HUES64 (cell line): ENCODE results near the gene PNMA3.
"Not testable (repeated sequence)": the region's sequence is repeated elsewhere in the genome, so short reads cannot be mapped to it uniquely, and the experiment has no call there.

Experiments used
- H3K27ac ChIP-seq: 2 replicates; pipeline ENCODE4 v1.7.0; 2013; ENCODE audit warnings: low read depth, low read length, inconsistent platforms
- H3K27me3 ChIP-seq: 2 replicates; pipeline ENCODE4 v1.6.1; 2013; ENCODE audit warnings: mild to moderate bottlenecking, low read length; ENCODE audit not compliant: insufficient read depth
- H3K36me3 ChIP-seq: 2 replicates; pipeline ENCODE4 v1.6.1; 2013; ENCODE audit warnings: mild to moderate bottlenecking, low read length; ENCODE audit not compliant: insufficient read depth
- H3K4me1 ChIP-seq: 2 replicates; pipeline ENCODE4 v1.6.1; 2013; ENCODE audit warnings: mild to moderate bottlenecking, low read length, moderate library complexity; ENCODE audit not compliant: insufficient read depth
- H3K4me3 ChIP-seq: 2 replicates; pipeline ENCODE4 v1.5.1; 2013; ENCODE audit warnings: mild to moderate bottlenecking, low read length, moderate library complexity
- H3K9ac ChIP-seq: 2 replicates; pipeline ENCODE4 v1.6.1; 2013; ENCODE audit warnings: mild to moderate bottlenecking, low read depth, low read length
- H3K9me3 ChIP-seq: 2 replicates; pipeline ENCODE4 v1.6.1; 2013; ENCODE audit warnings: low read depth, low read length; ENCODE audit not compliant: insufficient read depth
- WGBS: fragments of 150-250, 120-280 bp; methylation state at CpG from one replicate; pipeline ENCODE4 v1.1.7; 2013; ENCODE audit warnings: missing lambda C conversion rate; 5-methylcytosine and 5-hydroxymethylcytosine counted together

Gene PNMA3

DNA sequence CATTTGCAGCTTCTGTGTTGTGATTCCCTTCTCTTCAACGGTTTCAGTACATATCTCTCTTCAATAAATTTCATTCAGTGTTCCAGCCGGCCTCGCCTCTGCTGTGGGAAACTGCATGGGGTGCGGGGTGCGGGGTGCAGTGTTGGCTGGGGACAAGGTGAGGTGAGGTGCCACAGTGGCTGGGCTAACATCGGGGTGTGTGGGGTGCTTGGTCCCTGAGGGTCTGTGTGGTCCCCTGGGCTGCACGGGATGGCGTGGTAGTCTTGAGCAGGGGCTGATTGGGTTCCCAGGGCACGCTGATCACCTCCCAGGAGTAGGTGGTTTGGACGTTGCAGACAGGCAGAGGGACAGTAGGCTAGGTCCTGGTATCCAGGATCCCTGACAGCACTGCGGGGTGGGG, 18.7 kb downstream of the PNMA3 start:
- no peaks in the 10 kb centered on the region for H3K36me3 ChIP-seq
- H3K27ac ChIP-seq: no peak overlapping the region
- H3K27me3 ChIP-seq: no peaks in the 10 kb centered on the region
- no peaks in the 10 kb centered on the region for H3K9me3 ChIP-seq
- no peak overlapping the region for H3K9ac ChIP-seq
- WGBS: 93% methylated on average over 10 of the region's 11 CpGs
- no peak overlapping the region for H3K4me3 ChIP-seq
- no peaks in the 10 kb centered on the region for H3K4me1 ChIP-seq

- no peak overlapping the region for H3K27ac ChIP-seq
- no peaks in the 10 kb centered on the region for H3K9me3 ChIP-seq
- H3K4me3 ChIP-seq: no peak overlapping the region
- H3K27me3 ChIP-seq: no peaks in the 10 kb centered on the region
- H3K36me3 ChIP-seq: no peaks in the 10 kb centered on the region
- no peaks in the 10 kb centered on the region for H3K4me1 ChIP-seq
- H3K9ac ChIP-seq: no peak overlapping the region
- 90% methylated on average over 7 of the region's 14 CpGs for WGBS
These were observed 19.1 kb downstream of the PNMA3 start for GRCh38 chrX:153075366-153075765.

DNA sequence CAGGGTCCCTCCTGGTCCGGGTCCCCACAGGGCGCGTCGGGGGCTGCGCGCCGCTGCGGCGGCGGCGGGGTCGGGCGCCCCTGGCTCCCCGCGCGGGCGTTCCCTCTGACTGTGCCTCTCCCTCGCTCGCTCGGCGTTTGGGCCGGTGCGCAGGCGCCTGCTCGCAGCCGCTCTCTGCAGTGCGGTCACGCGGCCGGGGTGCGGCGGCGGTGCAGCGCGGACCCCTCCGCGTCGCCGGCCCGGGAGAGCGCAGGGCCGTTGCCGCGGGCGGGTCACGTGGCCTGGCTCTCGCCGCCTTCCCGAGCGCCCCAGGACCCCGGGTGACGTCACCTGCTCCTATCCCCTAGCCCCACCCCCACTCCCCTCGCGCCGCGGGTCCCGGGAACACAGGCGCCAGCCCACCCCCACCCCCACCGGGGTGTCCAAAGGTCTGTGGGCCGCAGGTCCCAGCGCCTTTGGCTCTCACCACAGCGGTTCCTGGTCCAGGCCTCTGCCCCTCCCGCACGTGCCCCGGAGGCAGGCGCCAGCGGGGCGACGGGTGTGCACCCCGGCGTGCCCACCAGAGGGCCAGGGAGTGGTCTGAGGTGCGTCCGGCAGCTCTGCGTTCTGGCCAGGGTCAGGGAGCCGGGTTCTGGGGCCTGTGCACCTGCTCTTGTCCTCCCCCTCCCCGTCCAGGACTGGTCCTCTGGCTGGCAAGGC, 21.3 kb downstream of the PNMA3 start:
- no CpG with 5 or more reads among the region's 76 CpGs for WGBS
- not testable (repeated sequence) for H3K27me3 ChIP-seq, H3K36me3 ChIP-seq, H3K9me3 ChIP-seq, H3K27ac ChIP-seq, H3K9ac ChIP-seq, H3K4me3 ChIP-seq, H3K4me1 ChIP-seq

- WGBS: 100% methylated on average over 3 of the region's 23 CpGs
- not testable (repeated sequence) for H3K4me3 ChIP-seq, H3K9me3 ChIP-seq, H3K4me1 ChIP-seq, H3K9ac ChIP-seq, H3K36me3 ChIP-seq, H3K27ac ChIP-seq, H3K27me3 ChIP-seq
These were observed 27.1 kb downstream of the PNMA3 start for GRCh38 chrX:153083238-153083923.

- H3K4me3 ChIP-seq: no peak overlapping the region
- no peak overlapping the region for H3K27ac ChIP-seq
- no peaks in the 10 kb centered on the region for H3K27me3 ChIP-seq
- no peak overlapping the region for H3K9ac ChIP-seq
- no peaks in the 10 kb centered on the region for H3K4me1 ChIP-seq
- no peaks in the 10 kb centered on the region for H3K36me3 ChIP-seq
- H3K9me3 ChIP-seq: no peaks in the 10 kb centered on the region
- 90% methylated on average over 3 of the region's 3 CpGs for WGBS
These were observed 46.1 kb downstream of the PNMA3 start for GRCh38 chrX:153102418-153102817.

DNA sequence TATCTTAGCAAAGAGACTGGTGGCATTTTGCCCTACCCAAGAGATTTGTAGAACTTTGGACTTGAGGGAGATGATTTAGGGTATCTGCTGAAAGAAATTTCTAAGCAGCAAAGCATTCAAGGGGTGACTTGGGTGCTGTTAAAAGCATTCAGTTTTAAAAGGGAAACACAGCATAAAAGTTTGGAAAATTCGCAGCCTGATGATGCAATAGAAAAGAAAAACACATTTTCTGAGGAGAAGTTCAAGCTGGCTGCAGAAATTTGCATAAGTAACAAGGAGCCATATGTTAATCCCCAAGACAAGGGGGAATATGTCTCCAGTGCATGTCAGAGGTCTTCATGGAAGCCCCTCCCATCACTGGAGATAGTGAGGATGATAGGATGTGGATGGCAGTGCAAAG, 48.7 kb downstream of the PNMA3 start:
- 93% methylated on average over 1 of the region's 1 CpG for WGBS
- H3K9ac ChIP-seq, H3K9me3 ChIP-seq, H3K4me3 ChIP-seq, H3K36me3 ChIP-seq, H3K4me1 ChIP-seq, H3K27me3 ChIP-seq, H3K27ac ChIP-seq: not testable (repeated sequence)

- no CpG with 5 or more reads among the region's 12 CpGs for WGBS
- H3K4me3 ChIP-seq, H3K27ac ChIP-seq, H3K9ac ChIP-seq, H3K4me1 ChIP-seq, H3K27me3 ChIP-seq, H3K36me3 ChIP-seq, H3K9me3 ChIP-seq: not testable (repeated sequence)
These were observed 50.0 kb downstream of the PNMA3 start for GRCh38 chrX:153106092-153106801.
